Activated CD8-positive, alpha-beta memory T cell treated with anti-CD3 and anti-CD28 coated beads, Interleukin-2, amount 50 U/mL, for 1 hour (primary cell): ENCODE results near the gene JOSD1.
"Not testable (repeated sequence)": the region's sequence is repeated elsewhere in the genome, so short reads cannot be mapped to it uniquely, and the experiment has no call there.

Experiments
- DNase-seq: peaks from one replicate; pipeline ENCODE4 v3.0.0-alpha.2; 2020; ENCODE audit errors: extremely low read depth

Gene JOSD1

GRCh38 chr22:38684895-38685294, 15.8 kb downstream of the JOSD1 start:
- no peak for DNase-seq

GRCh38 chr22:38681582-38682335, 19.0 kb downstream of the JOSD1 start, which contains the start of gene TOMM22:
TOMM22 (plus strand) TSS chr22:38681957; CDS start chr22:38681979, 22 bp downstream.
- peak; percentile 62 for DNase-seq

- no peak for DNase-seq
Observed at GRCh38 chr22:38675833-38676232, 24.9 kb downstream of the JOSD1 start.

GRCh38 chr22:38674888-38675287, 25.9 kb downstream of the JOSD1 start:
- DNase-seq, result no peak

DNA sequence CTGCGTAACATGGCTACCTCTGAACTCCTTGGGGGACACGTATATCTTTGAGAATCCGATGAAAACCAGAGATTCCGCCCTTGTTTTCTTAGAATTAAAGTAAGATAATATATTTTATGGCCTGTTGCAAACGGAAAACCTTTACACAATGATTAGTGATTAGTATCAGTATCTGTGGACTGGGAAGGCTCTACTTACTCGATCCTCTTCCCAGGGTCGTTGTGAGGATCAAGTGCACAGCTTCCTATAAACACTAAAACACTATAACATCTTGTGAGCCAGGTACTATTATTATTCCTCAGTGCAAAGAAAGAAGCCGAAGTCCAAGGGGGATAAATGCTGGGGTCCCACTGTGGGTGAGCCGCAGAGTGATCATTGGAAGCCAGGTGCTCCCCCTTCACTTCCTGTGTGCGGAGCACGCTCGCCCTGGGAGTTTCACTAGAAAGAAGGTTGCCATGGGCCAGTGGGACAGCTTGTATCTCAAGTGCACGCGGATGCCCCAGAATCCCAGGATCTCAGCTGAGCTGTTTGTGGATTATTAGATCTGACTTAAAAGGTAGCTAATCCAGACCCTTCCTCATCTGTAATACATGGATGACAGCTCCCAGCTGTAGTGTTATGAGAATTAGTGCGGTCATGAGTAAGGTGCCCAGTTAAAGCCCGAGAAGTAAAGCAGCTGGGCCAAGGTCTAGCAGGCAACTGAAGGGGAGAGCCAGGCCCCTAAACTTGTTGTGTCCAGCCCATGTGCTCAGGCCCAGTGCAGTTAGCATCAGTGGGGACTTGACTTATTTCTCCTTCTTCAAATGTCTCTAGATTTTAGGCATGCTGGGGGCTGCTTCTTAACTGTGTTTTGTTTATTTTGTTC, 43.5 kb downstream of the JOSD1 start:
- DNase-seq, result no peak

DNA sequence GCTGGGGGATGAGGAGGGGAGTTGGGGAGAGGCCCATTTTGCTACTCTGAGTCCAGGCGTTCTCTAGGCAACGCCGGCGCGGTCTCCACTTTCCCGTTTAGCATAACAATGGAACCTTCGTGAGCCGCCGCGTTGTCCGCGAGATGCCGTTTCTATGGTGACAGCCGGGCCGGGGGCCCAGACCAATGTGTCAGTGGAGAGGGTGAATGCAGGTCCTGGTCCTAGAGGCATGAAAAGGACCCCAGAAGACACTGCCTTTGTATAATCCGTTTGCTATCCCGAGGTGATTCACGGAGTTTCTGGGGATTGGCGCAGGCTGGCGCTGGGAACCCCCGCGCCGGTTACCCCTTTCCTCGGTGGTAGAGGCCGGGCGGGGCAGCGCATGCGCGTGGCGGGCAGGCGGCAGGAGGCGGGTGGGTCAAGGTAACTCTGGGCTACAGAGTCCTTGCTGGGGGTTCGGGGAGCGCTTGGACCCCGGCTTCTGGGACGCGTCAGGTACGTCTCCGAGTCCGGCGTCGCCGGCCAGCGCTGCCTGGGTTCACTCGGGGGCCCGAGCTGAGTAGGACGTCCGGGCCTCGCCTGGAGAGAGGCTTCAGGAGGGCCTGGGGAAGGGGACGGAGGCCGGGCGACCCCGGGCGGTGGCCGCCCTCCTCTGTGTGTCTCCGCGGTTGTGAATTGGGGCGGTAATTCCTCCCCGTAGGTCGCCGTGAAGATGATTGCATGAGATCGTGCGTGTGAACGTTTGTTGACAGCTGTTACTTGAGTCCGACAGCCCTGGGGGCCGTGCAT, 44.3 kb downstream of the JOSD1 start, which contains the start of the genes CBY1 and FAM227A:
Gene CBY1 (plus strand): TSS at position 383 of the 789 bp plus-strand sequence. CDS start 11,417 bp downstream, outside the sequence.
Gene FAM227A (minus strand): TSS at position 137 of the 789 bp plus-strand sequence. CDS start 6,224 bp downstream, outside the sequence.
- peak; percentile 63 for DNase-seq

DNA sequence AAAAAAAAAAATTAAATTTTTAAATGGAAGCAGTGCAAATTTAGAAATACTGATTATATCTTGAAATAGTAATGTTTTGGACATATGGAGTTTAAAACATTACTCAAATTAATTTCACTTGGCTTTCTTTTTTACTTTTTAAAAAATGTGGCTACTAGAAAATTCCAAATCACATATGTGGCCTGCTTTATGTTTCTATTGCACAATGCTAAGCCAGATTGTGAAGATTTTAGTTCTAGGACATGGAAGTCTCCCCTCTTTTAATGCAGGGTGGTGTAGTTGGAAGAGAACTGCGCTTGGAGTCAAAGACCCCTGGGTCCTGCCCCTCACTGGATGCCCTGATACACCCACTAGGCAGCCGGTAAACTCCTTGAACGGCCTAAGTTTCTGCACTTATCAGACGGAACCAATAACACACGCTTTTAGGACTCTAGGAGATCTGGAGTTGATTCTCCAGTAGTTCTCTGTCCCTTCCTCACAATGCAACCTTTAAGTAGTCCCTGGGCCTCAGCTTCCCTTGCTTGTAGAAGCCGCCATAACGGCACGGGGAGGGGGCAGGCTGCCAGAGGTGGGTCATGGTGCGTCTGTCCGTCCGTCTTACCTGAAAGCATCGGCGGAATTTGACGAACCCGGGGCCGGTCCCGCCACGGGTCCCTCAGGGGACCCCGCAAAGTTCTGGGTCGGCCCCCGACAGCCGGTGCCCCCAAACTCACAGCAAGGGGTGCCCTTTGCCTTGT, 45.1 kb downstream of the JOSD1 start:
- DNase-seq, result no peak

- DNase-seq, result no peak
Observed at GRCh38 chr22:38653741-38654140, 47.0 kb downstream of the JOSD1 start.

DNA sequence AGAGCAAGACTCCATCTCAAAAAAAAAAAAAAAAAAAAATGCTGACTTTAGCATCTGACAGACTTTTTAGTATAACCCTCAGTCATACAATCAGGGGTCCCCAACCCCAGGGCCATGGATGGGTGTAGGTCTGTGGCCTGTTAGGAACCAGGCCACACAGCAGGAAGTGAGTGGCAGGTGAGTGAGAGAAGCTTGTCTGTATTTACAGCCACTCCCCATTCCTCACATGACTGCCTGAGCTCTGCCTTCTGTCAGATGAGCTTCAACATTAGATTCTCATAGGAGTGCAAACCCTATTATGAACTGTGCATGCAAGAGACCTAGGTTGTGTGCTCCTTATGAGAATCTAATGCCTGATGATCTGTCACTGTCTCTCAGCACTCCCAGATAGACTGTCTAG, 47.9 kb downstream of the JOSD1 start:
- DNase-seq, result no peak

DNA sequence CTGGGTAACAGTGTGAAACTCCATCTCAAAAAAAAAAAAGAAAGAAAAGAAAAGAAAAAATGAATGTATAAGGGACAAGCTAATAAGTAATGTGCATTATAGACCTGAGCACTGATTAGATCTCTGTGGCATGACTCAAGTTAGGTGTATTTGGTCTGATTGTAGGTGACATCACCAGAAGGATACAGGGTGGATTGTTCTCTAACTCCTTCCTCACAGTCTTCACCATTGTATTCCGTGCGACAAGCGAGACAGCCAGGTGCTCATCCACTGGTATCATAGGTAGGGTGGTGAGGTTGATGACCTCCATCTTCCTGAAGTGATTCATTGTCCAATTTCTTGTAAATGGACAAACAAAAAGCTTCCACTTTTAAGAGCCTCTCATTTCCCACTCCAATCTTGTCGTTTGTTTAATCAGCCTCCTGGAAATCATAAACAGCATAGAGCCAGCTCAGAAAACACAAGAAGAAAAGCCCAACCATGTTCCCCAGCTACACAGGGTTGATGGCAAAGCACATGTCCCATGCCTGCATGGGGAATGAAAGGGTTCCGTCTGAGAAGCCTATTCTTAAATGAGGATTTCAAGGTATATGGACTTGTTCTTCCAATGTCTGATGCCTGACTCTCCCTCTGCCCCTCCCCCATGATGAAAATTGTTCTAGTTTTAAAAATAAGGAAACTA, 50.8 kb downstream of the JOSD1 start:
- no peak for DNase-seq

DNA sequence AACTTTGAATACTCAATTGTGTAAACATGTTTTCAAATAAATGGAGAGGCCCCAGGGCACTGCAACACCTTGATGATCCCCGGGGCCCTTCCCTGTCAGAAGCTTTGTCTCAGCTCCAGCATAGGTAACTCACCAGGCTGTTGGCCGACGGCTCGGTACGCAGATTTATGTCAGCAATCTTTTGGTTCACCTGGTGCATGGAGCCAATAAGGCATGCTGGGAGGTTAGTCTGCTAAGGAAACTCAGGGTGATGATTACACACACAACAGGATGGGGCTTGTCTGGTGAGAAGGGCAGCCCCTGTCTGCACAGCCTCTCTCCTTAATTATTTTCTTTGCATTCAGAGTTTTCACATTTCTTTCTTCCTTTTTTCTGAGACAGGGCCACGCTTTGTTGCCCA, 55.3 kb downstream of the JOSD1 start:
- no peak for DNase-seq

DNA sequence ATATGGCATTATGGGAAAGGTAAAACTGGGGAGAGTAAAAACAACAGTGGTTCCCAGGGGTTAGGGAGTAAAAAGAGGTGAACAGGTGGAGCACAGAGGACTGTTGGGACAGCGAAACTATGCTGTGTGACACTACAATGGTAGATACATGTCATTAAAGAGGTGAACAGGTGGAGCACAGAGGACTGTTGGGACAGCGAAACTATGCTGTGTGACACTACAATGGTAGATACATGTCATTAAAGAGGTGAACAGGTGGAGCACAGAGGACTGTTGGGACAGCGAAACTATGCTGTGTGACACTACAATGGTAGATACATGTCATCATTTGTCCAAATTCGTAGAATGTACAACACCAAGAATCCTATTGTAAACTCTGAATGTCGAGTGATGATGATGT, 56.5 kb downstream of the JOSD1 start:
- not testable (repeated sequence) for DNase-seq

- no peak for DNase-seq
Observed at GRCh38 chr22:38641476-38642040, 59.2 kb downstream of the JOSD1 start.

GRCh38 chr22:38638728-38639127, 62.0 kb downstream of the JOSD1 start:
- DNase-seq, result no peak

- no peak for DNase-seq
Observed at GRCh38 chr22:38638216-38638615, 62.5 kb downstream of the JOSD1 start.
